GM12873 (cell line): ENCODE results near the gene GOLGA8O.
A peak's percentile ranks its signal among the peaks of the same experiment; 100 is the strongest.
"Not testable (repeated sequence)": the region's sequence is repeated elsewhere in the genome, so short reads cannot be mapped to it uniquely, and the experiment has no call there.

Experiments used
- CTCF ChIP-seq: IDR thresholded peaks from 2 replicates; pipeline ENCODE4 v1.5.1; 2012; ENCODE audit warnings: low read depth, mild to moderate bottlenecking, moderate library complexity, low read length, control low read depth; ENCODE audit not compliant: insufficient read depth; ENCODE audit errors: missing control alignments

The GOLGA8O gene

GRCh38 chr15:32455534-32455933 is at the start of gene GOLGA8O:
GOLGA8O (minus strand) TSS chr15:32455634; CDS start chr15:32455536, 98 bp downstream.
- TF ChIP-seq CTCF = not testable (repeated sequence)

GRCh38 chr15:32407903-32408302 is 47.5 kb downstream of the GOLGA8O start:
- TF ChIP-seq CTCF = peak; percentile 21

GRCh38 chr15:32403192-32403591 is 52.2 kb downstream of the GOLGA8O start, which contains the start of gene GOLGA8K:
GOLGA8K (minus strand) TSS chr15:32403292; CDS start chr15:32403194, 98 bp downstream.
- TF ChIP-seq CTCF = not testable (repeated sequence)
